Breast epithelium (tissue), 4 donors: ENCODE results near the gene CCNJL. TPM values are rescaled to one million over a fixed set of nuclear protein-coding genes. Genes with fewer than 3 reads are reported as not detected.

Source experiments
- DNase-seq, 2 donors: peaks; one replicate each; pipeline ENCODE4 v3.0.0-alpha.2; 2019; ENCODE audit warnings: low spot score in 2 of 2
- H3K27ac ChIP-seq, 2 donors: fragments of 200-600 bp; sonication (generic) in 1 of 2; one replicate each; pipeline ENCODE4 v1.5.1; 2016 to 2019; ENCODE audit warnings: mild to moderate bottlenecking in 1 of 2
- H3K27me3 ChIP-seq, 2 donors: fragments of 200-600 bp; sonication (generic) in 1 of 2; one replicate each; pipeline versions ENCODE4 v1.5.1 to v1.6.0; 2017 to 2019; ENCODE audit warnings: control low read depth in 1 of 2, mild to moderate bottlenecking in 1 of 2
- H3K36me3 ChIP-seq: fragments of 200-600 bp; one replicate; pipeline ENCODE4 v1.5.1; 2019
- H3K4me1 ChIP-seq, 2 donors: fragments of 200-600 bp; sonication (generic); one replicate each; pipeline ENCODE4 v1.5.1; 2016 to 2019; ENCODE audit warnings: control low read depth in 1 of 2
- H3K4me3 ChIP-seq, 3 donors: fragments of 200-600 bp; sonication (generic); 1 replicate in 2 of 3; 2 replicates in 1 of 3; pipeline ENCODE4 v1.5.1; 2016 to 2019; ENCODE audit warnings: mild to moderate bottlenecking in 3 of 3, moderate library complexity in 2 of 3
- H3K9me3 ChIP-seq, 2 donors: fragments of 200-600 bp; sonication (generic) in 1 of 2; one replicate each; pipeline ENCODE4 v1.5.1; 2016 to 2019; ENCODE audit warnings: control low read depth in 1 of 2
- CTCF ChIP-seq, 3 donors: fragments of 450-650 bp; IDR thresholded peaks; one replicate each; pipeline ENCODE4 v1.5.1; 2016 to 2017; ENCODE audit warnings: antibody characterized with exemption in 3 of 3, mild to moderate bottlenecking in 3 of 3, moderate library complexity in 3 of 3
- POLR2A ChIP-seq: fragments of 450-650 bp; IDR thresholded peaks from one replicate; pipeline ENCODE4 v1.6.1; 2016; ENCODE audit warnings: antibody characterized with exemption, mild to moderate bottlenecking, moderate library complexity
- POLR2AphosphoS5 ChIP-seq, 3 donors: sonication (generic); formaldehyde crosslinking; IDR thresholded peaks; one replicate each; pipeline ENCODE4 v1.6.1; 2017; ENCODE audit warnings: antibody characterized with exemption in 3 of 3
- intact Hi-C: fragments of 100-400 bp; cut with DNase I; formaldehyde crosslinking; loops from one replicate; pipeline ENCODE4 v1.15.1; 2023; ENCODE audit warnings: low total_unique reads
- total RNA-seq, 3 donors: library from RNA; depleted of rRNA; stranded (reverse); fragments of >200 nt; gene quantifications; one replicate each; pipeline ENCODE4 v1.1.0, GENCODE V29; 2016

The CCNJL gene
- total RNA-seq, 3 donors from 2014 or later: 0.32 to 4.2 (median 3.6) TPM

- TF ChIP-seq POLR2AphosphoS5 (IDR thresholded peaks at IDR 0.05) (no peak), CTCF (IDR thresholded peaks at IDR 0.05) (no peak), POLR2A (no peak)
- Histone ChIP-seq H3K27ac (no peak overlapping the region), H3K4me1 (no peaks in the 10 kb centered on the region), H3K27me3 (no peaks in the 10 kb centered on the region), H3K36me3 (no peaks in the 10 kb centered on the region), H3K9me3 (no peaks in the 10 kb centered on the region), H3K4me3 (no peak overlapping the region)
- intact Hi-C loops: no loop called here
- no peak for DNase-seq
Observed at GRCh38 chr5:160221082-160221481, 91.3 kb downstream of the CCNJL start.

- intact Hi-C loops: no loop called here
Observed at GRCh38 chr5:160219356-160219755, 93.0 kb downstream of the CCNJL start.

GRCh38 chr5:160213537-160213936 lies 98.8 kb downstream of the CCNJL start:
- H3K27me3 ChIP-seq: no peaks in the 10 kb centered on the region
- no peaks in the 10 kb centered on the region for H3K4me1 ChIP-seq
- H3K27ac ChIP-seq: no peak overlapping the region
- no peaks in the 10 kb centered on the region for H3K9me3 ChIP-seq
- no peak overlapping the region for H3K4me3 ChIP-seq
- intact Hi-C loops: no loop called here
- DNase-seq: no peak
- no peak for TF ChIP-seq CTCF (IDR thresholded peaks at IDR 0.05)
- TF ChIP-seq POLR2AphosphoS5 (IDR thresholded peaks at IDR 0.05): no peak
- TF ChIP-seq POLR2A: no peak
- no peaks in the 10 kb centered on the region for H3K36me3 ChIP-seq

More at GRCh38 chr5:160219356-160219755, 93.0 kb downstream of the CCNJL start:
- no peaks in the 10 kb centered on the region for H3K4me1 ChIP-seq
- no peak overlapping the region for H3K4me3 ChIP-seq
- no peaks in the 10 kb centered on the region for H3K9me3 ChIP-seq
- H3K27ac ChIP-seq: no peak overlapping the region
- no peaks in the 10 kb centered on the region for H3K36me3 ChIP-seq
- DNase-seq: no peak
- H3K27me3 ChIP-seq: no peaks in the 10 kb centered on the region
- no peak for TF ChIP-seq CTCF (IDR thresholded peaks at IDR 0.05)
- no peak for TF ChIP-seq POLR2AphosphoS5 (IDR thresholded peaks at IDR 0.05)
- no peak for TF ChIP-seq POLR2A

GRCh38 chr5:160211352-160211751 lies 101.0 kb downstream of the CCNJL start:
- intact Hi-C loops: no loop called here
- H3K4me3 ChIP-seq: no peak overlapping the region
- no peaks in the 10 kb centered on the region for H3K4me1 ChIP-seq
- no peak overlapping the region for H3K27ac ChIP-seq
- TF ChIP-seq CTCF (IDR thresholded peaks at IDR 0.05): no peak
- TF ChIP-seq POLR2A: no peak
- no peak for TF ChIP-seq POLR2AphosphoS5 (IDR thresholded peaks at IDR 0.05)
- no peaks in the 10 kb centered on the region for H3K27me3 ChIP-seq
- H3K9me3 ChIP-seq: no peaks in the 10 kb centered on the region
- DNase-seq: no peak
- no peaks in the 10 kb centered on the region for H3K36me3 ChIP-seq

GRCh38 chr5:160210606-160211005 lies 101.8 kb downstream of the CCNJL start:
- no peaks in the 10 kb centered on the region for H3K9me3 ChIP-seq
- intact Hi-C loops: no loop called here
- DNase-seq: no peak
- no peaks in the 10 kb centered on the region for H3K4me1 ChIP-seq
- no peaks in the 10 kb centered on the region for H3K36me3 ChIP-seq
- no peaks in the 10 kb centered on the region for H3K27me3 ChIP-seq
- no peak overlapping the region for H3K27ac ChIP-seq
- TF ChIP-seq POLR2A: no peak
- H3K4me3 ChIP-seq: no peak overlapping the region

- Histone ChIP-seq H3K27me3 (no peaks in the 10 kb centered on the region), H3K4me3 (no peak overlapping the region), H3K36me3 (no peaks in the 10 kb centered on the region), H3K4me1 (no peaks in the 10 kb centered on the region), H3K27ac (no peak overlapping the region), H3K9me3 (no peaks in the 10 kb centered on the region)
- TF ChIP-seq POLR2A (no peak), CTCF (IDR thresholded peaks at IDR 0.05) (no peak), POLR2AphosphoS5 (IDR thresholded peaks at IDR 0.05) (no peak)
- intact Hi-C loops: no loop called here
- no peak for DNase-seq
Observed at GRCh38 chr5:160209917-160210316, 102.4 kb downstream of the CCNJL start.
